Myocyte (in vitro differentiated cells): ENCODE data around the gene RIPOR2. TPM values are rescaled to one million over a fixed set of nuclear protein-coding genes. Genes with fewer than 3 reads are reported as not detected.
A peak's percentile ranks its signal among the peaks of the same experiment; 100 is the strongest.

Experiments used
- DNase-seq: peaks from one replicate; pipeline ENCODE4 v3.0.0-alpha.2; 2012; ENCODE audit warnings: low read depth
- total RNA-seq: library from RNA; depleted of rRNA; stranded (reverse); fragments of >200 nt; gene quantifications from 2 replicates; pipeline ENCODE4 v1.2.3, GENCODE V29; 2014

Gene RIPOR2
- total RNA-seq, 1 donor from 2014 or later = 28.6 TPM

- DNase-seq = no peak
Observed at GRCh38 chr6:24818346-24818745, 117.4 kb downstream of the RIPOR2 start.

DNA sequence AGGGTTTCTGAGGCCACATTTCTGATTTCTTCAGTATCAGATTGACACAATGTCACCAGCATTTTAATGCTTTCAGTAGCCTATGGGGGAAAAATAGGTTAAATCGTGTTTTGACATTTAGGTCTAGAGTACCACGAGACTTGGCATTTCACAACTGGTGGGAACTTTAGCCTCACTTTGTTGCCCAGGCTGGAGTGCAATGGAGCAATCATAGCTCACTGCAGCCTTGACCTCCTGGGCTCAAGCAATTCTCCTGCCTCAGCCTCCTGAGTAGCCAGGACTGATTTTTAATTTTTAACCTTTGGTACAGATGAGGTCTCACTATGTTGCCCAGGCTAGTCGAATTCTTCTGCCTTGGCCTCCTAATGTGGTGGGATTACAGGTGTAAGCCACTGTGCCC lies 126.0 kb downstream of the RIPOR2 start:
- no peak for DNase-seq

- no peak for DNase-seq
Observed at GRCh38 chr6:24807584-24807983, 128.2 kb downstream of the RIPOR2 start.

DNA sequence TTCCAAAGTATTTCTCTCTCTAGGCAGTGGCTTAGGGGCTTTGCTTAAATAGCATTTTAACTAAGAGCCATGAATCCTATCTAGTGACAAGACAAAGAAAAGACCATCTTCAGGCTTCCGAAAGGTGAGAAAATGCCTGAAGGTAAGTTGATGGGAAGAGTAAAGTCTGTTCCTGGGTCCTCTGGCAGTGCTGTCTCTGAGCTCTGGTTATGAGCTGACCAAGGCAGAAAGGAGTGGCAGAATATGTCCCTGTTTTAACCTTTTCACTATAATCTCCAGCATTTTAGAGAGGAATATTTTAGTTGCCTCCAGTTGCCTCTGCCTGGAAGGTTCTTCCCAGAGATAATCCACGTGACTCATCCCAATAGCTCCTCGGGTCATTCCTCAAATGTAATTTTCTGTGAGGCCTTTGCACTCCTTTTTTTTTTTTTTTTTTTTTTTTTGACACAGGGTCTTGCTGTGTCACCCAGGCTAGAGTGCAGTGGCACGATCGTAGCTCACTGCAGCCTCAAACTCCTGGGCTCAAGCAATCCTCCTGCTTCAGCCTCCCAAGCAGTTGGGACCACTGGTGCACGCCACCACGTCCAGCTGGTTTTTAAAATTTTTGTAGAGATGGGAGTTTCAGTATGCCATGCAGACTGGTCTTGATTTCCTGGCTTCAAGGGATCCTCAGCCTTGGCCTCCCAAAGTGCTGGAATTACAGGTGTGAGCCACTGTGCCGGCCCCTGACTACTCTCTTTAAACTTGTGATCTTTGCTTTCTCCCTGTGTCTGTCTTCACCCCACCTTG lies 133.3 kb downstream of the RIPOR2 start:
- DNase-seq = peak; percentile 13

DNA sequence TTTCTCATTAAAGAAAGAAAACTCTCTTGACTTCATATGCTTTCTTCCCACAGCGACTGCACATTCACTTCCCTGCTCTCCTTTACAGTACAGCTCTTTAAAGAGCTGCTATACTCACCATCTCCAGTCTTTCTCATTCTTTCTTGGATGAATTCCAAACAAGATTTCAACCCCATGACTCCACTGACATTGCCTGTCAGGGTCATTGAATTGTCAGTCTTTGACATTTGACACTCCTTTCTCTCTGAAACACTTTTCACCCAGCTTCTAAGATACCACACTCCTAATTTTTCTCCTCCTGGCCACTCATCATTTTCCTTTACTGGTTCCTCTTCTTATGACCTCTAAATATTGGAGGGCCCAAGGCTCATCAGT lies 136.2 kb downstream of the RIPOR2 start:
- DNase-seq = peak; percentile 12

- DNase-seq = no peak
Observed at GRCh38 chr6:24798740-24799540, 136.8 kb downstream of the RIPOR2 start, which contains the start of gene ARMH2. ARMH2 (minus strand) TSS chr6:24798917; CDS start chr6:24798857, 60 bp downstream.

GRCh38 chr6:24797596-24798216 lies 138.1 kb downstream of the RIPOR2 start:
- DNase-seq = no peak

DNA sequence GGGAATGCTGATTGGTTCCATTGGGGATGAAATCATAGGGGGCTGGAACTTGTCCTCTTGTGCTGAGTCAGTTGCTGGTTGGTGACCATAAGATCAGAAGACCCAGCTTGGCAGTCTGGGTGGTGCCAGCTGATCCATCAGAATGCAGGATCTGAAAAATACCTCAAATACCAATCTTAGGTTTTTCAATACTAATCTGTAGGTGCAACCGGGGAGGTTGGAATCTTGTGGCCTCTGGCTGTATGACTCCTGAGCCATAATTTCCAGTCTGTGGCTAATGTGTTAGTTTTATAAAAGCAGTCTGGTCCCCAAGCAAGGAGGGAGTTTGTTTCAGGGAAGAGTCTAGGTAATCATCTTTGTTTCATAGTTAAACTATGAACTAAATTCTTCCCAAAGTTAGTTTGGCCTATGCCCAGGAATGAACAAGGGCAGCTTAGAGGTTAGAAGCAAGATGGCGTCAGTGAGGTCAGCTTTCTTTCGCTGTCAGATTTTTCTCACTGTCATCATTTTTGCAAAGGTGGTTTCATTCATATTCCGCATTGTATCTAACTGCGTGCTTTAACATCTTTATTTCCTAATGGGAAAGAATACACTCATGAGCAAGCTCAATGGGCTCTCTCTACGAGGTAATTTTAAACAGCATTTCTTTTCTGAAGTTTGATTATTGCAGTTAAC lies 139.0 kb downstream of the RIPOR2 start:
- no peak for DNase-seq

- no peak for DNase-seq
Observed at GRCh38 chr6:24795106-24795505, 140.7 kb downstream of the RIPOR2 start.

DNA sequence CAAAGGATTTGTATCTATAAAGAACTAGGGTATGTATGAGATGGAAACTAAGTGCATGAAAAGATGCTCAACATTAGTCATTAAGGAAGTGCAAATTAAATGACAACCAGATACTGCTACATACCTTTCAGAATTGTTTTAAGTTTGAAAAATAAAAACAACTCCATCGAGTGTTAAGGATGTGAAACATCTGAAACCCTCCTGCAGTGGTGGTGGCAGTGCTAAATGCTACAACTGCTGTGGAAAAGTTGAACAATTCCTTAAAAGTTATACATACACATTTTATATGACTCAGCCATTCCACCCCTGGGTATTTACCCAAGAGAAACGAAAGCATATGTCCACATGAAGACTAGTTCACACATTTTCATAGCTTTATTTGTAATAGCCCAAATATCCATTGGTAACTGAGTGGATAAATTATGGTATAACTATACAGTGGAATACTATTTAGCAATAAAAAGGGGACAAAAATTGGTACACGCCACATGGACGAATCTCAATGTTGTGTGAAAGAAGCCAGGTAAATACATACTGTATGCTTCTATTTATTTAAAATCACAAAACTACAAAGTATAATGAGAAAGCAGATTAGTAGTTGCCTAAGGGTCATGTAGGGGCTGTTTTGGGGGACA lies 147.6 kb downstream of the RIPOR2 start:
- no peak for DNase-seq

DNA sequence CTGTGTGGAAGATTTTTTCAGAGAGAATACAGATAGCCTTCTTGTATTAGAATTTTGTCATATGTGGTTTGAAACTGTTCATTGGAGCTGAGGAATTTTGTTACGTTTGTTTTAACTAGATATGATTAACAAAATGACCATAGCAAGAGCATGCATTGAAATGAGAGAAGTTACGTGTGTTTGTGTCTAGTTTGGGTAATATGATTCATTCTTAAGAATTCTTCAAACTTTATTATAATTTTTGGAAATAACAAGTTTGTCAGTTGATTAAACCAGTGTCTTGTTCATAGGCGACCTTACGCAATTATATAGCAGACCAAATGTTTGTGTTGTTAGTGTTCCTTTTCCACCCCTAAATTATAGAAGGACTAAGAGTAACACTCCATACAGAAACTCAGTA lies 155.6 kb downstream of the RIPOR2 start:
- no peak for DNase-seq

GRCh38 chr6:24779416-24780016 lies 156.2 kb downstream of the RIPOR2 start:
- no peak for DNase-seq

- no peak for DNase-seq
Observed at GRCh38 chr6:24778878-24779277, 156.9 kb downstream of the RIPOR2 start.

GRCh38 chr6:24778121-24778520 lies 157.6 kb downstream of the RIPOR2 start:
- no peak for DNase-seq

GRCh38 chr6:24777227-24777626 lies 158.5 kb downstream of the RIPOR2 start:
- DNase-seq = no peak

GRCh38 chr6:24775520-24776058 lies 160.2 kb downstream of the RIPOR2 start:
- DNase-seq = no peak

GRCh38 chr6:24774696-24775519 lies 160.9 kb downstream of the RIPOR2 start, which contains the start of gene GMNN:
GMNN (plus strand) TSS chr6:24774937; CDS start chr6:24777247, 2,310 bp downstream.
- peak; percentile 97 for DNase-seq

DNA sequence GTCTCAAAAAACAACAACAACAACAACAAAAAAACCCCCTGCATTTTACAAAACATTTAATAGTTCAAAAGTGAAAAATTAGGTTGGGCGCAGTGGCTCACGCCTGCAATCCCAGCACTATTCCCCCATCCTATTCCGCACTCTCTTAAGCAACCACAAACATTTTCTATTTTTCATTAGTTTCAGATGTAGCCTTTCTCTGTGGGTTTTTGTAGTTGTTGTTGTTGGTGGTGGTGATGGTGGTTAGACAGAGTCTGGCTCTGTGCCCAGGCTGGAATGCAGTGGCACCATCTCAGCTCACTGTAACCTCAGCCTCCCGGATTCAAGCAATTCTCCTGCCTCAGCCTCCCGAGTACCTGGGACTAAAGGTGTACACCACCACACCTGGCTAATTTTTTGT lies 167.4 kb downstream of the RIPOR2 start:
- DNase-seq = peak; percentile 12
